Fibroblast of skin of right biceps (primary cell): ENCODE results near the gene TCF12.
A peak's percentile ranks its signal among the peaks of the same experiment; 100 is the strongest.

ENCODE experiments used
- DNase-seq: peaks from one replicate; pipeline ENCODE4 v3.0.0-alpha.2; 2013

The TCF12 gene

DNA sequence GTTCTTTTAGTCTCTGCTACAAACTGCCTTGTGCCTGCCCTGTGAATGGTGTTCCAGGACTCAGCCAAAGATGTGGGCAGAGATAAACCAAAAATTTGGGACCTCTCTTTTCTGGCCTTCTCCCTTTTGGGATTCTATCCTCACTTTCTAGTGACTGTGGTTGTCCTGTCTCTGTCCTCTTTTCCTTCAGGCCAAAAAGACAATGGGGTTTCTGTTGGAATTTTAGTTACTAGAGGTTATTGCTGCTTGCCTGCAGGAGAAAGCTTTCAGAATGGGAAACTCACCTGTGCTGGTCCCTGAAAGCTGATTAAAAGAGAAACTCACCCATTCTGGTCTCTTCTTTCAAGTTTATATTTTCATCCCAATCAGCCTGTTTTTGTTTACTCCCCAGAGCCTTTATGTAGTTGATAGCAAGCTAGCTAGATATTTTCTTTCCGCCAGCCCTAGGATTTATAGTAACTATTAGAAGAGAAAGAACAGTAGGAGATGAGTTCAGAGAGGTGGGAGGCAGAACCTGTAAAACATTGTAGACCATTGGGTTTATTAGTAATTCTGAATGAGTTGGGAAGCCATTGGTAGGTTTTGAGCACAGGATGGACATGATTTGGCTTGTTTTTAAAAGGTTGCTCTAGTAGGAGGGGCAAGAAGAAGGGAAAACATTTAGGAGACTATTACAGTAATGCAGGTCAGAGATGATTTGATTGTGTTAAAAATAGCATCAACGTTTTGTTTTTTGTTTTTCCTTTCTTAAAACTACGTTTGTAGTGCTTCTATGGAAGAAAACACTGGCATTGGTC lies 138.9 kb downstream of the TCF12 start:
- DNase-seq: no peak

DNA sequence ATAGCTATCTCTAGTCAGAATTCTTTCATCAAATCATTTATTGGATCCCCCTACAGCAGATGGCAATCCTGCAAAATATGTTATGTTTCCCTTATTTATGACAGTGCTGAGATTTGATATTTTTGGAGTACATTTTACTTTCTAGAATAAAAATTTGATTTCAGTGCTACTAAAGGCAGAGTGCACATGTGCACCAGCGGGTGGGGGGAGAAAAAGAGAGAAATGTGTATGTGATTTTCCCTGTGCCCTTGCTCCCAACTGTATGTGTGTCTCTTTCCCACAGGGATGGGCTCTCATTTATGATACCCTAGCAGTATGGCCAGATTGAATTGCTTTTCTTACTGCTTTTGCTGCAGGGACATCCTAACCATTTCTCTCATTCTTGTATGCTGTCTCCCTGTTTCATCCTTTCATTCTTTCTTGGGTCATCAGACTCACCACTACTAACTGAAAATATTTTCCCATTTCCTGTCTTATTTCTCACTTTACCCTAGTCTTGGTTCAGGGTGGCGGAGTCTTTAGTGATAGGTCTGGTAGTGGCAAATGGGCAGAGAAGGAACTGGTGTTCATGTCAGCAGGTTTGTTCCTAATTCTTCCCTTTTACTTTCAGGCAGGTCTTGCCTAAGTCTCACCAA lies 140.7 kb downstream of the TCF12 start:
- DNase-seq: peak; percentile 40

DNA sequence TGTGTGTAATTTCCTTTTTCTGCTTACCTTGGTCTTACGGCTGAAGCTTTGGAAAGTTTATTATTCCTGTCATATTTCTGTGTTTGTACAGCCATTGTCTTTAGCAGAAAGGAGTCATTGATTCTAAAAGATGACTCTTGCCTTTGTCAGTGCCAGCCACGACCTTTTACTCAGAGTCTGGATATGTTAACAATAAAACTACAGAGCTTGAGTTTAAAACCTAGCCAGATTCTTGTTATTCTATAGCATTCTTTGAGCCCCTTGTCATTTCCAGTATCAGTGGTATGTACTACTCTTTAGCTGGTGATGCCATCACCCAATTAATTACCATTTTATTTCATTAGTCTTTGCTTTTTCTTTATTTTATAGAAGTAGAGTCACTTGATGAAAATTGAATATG lies 142.4 kb downstream of the TCF12 start:
- DNase-seq: peak; percentile 91

DNA sequence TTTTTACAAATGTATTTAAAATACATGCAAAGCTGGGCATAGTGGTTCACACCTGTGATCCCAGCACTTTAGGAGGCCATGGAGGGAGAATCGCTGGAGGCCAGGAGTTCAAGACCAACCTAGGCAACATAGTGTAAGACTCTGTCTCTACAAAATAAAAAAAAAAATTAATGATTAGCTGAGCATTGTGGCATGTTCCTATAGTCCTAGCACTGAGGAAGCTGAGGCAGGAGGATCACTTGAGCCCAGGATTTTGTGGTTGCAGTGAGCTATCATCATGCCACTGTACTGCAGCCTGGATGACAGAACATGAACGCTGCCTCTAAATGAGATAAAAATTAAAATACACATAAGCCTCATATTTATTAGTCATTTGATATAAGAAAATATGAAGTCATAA lies 142.8 kb downstream of the TCF12 start:
- no peak for DNase-seq

DNA sequence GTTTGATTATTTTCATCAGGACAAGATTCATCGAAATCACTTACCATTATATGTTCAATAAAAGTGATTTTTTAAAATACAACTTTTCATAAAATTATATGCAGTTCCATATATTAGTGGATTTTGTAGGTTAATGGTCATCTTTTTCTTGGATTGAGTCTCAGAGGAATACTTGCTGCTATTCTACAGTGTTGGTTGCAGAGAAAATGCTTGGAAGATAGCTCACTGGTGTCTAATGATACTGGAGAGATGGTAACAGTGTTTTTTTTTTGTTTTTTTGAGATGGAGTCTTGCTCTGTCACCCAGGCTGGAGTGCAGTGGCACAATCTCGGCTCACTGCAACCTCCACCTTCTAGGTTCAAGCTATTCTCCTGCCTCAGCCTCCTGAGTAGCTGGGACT lies 143.3 kb downstream of the TCF12 start:
- peak; percentile 30 for DNase-seq

DNA sequence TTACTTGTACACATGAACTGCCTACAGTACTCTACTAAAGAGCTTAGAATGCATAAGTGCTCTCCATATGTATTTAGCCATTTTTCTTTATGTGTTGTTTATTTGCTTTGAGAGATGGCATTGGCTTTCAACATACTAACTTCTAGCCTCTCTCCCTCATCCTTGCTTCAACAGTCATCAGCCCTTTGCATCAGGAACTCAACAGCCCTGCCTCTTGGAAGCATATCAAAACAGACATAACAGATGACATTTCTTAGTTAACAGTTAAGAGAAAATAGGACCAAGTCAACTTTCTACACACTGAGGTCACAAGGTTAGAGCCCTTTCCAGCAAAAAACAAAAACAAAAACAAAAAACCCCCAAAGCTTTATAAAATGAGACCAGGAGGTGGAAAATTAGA lies 145.6 kb downstream of the TCF12 start:
- no peak for DNase-seq

DNA sequence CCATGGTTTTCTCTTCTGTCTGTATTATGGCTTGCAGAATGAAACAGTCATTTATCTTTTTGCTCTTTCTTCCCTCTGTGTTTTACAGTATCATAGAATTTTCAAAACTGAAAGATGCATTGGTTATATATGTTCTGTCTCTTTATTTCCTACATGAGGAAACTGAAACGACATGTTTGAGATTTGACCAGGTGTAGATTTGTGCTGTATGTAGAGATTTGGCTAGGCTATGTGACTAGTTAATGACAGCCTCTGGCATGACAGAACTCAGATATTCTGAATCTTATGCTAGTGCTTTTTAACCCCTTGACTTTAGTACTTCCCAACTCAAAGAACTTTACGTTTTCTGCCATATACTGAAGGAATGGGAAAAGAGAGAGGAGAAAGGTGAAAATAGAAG lies 151.0 kb downstream of the TCF12 start:
- DNase-seq: no peak

DNA sequence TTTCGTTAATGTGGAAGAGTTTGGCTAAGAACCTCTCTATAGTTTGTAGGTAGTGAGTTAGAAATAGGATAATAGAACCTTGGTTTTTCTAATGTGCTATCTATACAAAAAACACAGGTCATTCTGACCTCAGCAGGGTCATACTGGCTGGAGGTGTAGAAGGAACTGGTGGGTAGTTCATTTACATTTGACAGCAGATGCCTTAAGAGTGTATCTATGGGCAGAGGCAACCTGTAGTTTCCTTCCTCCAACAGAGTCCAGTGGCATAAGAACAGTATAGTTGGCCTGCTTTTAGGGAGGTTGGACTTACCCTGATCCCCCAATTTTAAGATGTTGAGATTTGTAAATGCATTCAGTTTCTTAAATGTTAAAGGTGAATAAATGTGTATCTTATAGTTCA lies 152.2 kb downstream of the TCF12 start:
- no peak for DNase-seq

DNA sequence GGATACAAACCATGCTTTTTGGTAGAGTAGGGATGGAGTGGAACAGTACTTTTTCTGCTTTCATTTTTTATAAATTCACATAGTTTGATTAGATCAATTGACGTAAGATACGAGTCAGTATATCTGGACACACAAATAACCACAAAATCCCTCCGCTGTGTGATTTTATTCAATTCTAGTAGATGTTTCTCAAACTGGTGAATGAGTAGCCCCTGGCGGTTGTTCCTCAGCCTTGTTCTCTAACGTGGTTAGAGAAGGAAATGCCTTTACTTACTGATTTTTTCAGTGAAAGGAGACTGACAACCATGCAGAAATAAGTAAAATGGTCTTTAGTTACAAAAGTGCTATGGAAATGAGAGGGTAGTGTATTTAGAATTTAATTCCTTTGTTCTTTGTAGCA lies 161.0 kb downstream of the TCF12 start:
- DNase-seq: peak; percentile 12

DNA sequence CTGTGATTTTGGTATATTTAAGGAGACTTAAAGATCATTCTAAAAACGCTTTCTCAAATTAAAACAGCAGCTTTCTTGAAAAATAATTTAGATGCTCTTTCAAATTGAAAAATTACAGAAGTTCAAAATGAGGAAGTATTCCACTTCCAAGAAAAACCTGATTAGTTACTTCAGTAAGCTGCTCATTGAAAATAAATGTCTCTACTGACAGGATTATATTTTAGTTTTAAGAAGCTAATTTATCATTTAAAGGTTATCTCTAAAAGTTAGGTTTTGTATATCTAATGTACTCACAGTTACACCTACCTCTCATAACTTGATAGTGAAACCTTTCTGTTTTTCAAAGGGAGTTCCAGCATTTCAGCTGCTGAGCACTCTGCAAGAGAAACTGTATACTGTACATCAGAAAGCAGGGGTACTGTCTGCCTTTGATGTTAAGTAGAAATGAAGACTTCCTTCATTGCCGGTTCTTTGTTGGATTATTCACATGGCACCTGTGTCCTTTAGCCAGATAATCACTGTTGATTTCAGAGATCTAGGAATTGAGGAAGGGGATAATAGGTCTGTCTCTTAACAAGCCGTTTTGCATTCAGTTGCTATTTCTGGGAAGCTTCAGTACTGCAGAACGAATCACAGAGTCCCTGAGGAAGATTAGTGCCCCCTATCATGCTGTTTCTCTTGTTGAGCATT lies 161.6 kb downstream of the TCF12 start:
- DNase-seq: no peak

DNA sequence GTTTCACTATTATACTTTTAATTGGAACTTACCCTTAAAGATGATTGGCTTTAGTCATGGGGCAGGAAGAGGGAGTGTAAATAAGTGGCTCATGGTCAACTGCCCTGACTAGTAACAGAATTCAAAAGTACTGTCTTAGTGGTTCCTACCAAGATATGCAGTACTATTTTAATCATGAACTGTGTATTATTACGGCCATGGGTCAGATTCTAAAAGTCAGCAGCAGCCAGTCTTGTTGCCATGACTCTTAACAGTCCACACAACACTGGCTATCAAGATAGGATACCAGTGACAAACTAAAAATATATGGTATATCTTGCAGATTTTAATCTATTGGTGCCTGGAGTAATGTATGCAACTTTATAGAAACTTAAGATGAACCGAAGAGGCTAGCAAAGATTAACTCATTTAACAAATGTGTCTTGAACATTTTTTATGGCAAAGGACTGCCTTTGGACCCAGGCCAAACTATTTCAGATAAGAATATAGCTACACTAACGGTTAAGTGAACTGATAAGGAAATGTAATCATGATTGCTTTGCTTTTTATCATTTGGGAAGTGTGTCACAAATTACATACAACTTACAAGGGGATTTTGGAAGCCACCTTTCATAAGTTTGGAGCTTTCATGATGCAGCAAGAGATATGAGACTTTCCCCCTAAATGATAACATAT lies 163.7 kb downstream of the TCF12 start:
- peak; percentile 12 for DNase-seq

DNA sequence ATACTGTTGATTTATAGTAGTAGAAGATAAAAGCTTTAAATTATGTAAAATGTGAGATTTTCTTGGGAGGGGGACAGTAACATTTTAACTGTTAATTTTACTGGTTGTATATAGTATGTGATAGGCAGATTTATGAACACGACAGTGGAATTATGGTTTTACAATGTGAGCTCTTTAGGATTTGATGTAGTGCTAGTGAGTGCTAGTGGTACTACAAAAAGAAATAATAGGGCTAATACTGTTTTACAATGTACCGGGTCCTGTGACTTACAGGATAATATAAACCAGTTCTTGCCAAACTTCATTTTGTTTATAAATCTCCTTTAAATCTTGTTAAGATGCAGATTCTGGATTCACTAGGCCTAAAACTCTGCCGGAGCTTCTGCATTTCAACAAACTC lies 165.7 kb downstream of the TCF12 start:
- DNase-seq: no peak

DNA sequence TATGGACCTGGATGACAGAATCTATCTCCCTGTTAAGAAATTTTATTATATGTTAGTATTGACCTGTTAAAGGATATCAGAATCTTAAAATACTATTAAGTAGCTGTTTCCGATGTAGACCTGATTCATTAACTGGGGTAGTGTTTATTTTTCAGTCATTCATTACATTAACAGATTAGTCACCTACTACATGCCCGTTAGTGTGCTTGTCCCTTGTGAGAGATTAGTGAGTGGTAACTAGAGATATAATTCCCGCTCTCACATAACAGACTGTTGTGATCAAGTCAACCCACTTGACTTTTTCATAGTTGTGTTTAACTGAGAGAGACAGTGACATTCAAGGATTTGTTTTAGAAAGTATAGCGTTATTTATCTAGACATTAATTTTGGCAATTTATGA lies 166.8 kb downstream of the TCF12 start:
- no peak for DNase-seq

DNA sequence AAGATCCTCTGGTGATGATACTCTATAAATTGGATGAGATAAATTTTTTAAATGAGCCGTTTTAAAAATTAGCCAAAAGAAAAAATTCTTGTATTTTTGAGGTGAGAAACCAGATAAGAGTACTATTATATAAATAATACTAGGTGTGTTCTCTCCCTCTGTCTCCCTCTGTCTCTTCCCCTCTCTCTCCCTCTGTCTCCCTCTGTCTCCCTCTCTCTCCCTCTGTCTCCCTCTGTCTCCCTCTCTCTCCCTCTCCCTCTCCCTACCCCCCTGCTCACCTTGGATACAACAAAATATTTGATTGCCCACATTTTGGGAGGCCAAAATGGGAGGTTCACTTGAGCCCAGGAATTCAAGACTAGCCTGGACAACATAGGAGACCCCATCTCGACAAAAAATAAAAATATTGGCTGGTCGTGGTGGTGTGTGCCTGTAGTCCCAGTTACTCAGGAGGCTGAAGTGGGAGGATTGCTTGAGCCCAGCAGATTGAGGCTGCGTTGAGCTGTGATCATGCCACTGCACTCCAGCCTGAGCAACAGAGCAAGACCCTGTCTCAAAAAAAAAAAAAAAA lies 168.5 kb downstream of the TCF12 start:
- DNase-seq: no peak

DNA sequence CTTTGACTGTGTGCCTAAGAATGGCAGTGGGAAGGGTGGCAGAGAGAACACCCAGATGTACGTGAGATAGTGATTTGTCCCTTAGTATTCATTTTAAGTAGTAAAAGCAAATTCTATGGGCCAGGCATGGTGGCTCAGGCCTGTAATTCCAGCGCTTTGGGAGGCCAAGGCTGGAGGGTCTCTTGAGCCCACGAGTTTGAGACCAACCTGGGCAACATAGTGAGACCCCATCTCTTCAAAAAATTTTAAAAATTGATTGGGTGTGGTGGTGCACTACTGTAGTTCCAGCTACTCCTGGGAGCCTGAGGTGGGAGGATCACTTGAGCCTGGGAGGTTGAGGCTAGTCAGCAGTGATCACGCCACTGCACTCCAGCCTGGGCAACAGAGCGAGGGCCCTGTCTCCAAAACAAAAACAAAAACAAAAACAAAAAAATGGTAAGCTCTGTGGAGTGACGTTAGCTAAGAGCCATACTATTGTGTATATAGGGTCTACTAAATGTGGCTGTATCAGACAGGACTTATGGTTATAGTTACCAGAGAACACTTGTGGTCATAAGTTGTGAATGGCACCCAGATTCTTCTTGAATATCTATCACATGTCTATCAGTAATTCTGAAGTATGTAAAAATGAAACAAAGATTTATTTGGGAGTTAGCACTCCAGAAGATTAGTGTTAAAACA lies 171.5 kb downstream of the TCF12 start:
- DNase-seq: no peak

DNA sequence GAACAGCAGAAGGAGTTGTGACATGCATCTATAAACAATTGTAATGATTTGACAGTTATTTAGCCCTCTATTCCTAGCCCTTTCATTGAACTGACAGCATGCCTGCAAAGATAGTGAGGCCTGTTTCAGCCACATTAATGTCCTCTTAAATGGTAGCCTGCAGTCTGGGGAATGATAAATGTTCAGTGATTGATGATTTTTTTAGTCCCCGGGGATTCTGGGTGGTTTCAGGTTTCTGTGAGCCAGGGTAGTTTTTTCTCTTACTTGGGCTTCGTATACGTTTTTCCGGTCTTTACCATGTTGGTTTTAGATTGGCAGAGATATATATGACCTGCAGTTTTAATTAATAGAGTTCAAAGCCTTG lies 172.0 kb downstream of the TCF12 start:
- DNase-seq: peak; percentile 24

DNA sequence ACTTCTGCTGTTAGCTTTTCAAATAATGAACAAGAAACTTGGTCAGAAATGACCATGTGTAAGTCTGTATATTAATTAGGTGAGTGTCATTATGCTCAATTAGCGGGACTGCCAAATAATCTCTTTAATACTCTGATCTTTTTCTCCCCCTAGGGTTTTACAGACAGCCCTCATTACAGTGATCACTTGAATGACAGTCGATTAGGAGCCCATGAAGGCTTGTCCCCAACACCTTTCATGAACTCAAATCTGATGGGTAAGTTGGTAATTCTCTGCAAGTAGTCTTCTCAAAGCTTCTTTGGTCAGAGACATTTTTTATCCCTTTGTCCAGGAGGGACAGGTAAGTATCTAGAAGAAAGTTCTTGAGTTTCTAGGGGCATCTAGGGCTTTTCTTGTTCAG lies 173.2 kb downstream of the TCF12 start:
- DNase-seq: no peak

DNA sequence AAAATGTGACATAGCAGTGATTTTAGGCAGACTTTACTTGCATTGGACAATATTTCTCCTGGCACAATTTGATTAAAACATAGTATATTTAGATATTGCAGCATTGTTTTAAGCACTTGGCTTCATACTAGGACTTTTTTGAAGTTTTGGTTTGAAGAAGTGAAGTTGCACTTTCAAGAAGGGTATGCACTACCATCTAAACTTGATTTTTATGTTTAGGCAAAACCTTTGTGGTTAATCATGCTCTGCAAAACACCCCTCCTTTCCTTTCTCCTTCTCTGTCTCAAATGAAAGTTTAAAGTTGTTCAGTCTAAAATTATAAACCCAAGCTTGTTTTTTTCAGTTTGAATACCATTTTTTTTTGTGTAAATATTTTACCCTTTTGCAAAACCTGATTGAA lies 173.8 kb downstream of the TCF12 start:
- DNase-seq: no peak

DNA sequence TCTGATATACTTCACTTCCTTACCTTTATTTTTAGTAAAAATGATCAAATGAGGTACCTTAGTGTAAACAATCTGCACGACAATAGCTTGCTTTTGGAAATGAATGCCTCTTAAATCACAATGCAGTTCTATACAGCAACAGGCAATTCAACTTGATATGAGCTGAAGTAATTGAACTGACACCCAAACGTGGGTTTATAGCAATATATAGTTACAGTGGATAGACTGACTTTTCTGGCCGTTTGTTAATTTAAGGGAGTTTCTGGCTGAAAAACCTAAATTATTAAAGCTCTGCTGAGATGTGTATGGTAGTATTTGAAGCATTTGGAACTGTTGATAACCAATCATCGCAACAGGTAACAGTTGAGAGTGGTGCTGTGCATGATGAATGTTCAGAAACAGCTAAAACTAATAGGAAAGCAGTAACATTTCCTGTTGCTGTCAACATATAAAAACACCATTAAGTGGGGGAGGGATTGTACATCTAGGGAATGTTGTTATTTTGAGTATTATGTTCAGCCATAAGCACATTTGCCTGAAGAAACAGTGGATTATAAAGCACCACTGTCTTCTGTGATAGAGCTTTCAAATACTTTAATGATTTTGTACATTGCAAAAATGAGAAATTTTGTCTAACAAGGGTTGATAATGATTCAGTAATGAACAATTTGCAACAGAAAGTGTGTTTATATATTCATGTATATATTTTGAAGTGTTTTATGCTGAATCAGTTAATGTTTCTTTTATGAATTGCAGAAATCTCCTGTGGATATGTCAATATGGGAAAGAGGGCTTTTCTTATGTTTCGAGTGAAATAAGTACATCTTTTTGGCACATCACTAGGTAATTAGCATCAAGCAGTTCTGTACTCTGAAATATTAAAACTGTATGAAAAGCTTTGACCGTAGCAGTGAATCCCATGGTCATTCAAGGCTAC lies 176.1 kb downstream of the TCF12 start:
- no peak for DNase-seq

DNA sequence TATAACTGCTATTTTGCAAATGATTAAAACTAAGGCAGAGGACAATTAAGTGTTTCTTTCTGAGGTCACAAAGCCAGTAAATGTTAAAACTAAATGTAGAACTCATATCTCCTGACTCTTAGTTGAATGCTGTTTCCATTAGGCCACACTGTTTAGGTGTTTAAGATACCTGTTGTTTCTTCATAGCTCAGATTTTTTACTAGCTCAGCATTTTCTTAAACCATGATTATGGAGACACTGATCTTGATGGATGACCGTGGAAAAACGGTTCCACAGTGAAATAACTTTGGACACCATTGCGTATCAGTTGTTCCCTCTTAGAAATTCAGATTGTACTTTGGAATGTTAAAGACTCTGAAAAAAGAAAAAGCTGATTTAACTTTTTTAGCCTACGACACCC lies 177.5 kb downstream of the TCF12 start:
- no peak for DNase-seq

DNA sequence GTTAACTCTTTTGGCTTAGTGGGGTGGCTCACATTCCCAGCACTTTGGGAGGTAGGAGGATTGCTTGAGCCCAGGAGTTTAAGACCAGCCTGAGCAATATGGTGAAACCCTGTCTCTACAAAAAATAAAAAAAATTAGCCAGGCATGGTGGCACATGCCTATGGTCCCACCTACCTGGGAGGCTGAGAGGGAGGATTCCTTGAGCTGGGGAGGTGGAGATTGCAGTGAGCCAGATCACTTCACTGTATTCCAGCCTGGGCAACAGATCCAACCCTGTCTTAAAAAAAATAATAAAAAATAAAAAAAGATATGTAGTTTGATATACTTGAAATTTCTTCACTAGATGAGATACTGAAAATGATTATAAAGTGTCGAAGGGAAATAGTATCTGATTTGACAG lies 178.8 kb downstream of the TCF12 start:
- no peak for DNase-seq
